ENCODE measurements around the gene NCAPH2.

GRCh38 chr22:50488006-50488677 is 19.9 kb upstream of the NCAPH2 start:
- TF ChIP-seq CTCF (IDR thresholded peaks at IDR 0.05): no peak
- no peak for TF ChIP-seq EZH2phosphoT487 (IDR thresholded peaks at IDR 0.05)
- TF ChIP-seq EZH2 (IDR thresholded peaks at IDR 0.05): no peak

All from neural progenitor cell (in vitro differentiated cells).